ENCODE results near the gene FOXN3.

Gene FOXN3

DNA sequence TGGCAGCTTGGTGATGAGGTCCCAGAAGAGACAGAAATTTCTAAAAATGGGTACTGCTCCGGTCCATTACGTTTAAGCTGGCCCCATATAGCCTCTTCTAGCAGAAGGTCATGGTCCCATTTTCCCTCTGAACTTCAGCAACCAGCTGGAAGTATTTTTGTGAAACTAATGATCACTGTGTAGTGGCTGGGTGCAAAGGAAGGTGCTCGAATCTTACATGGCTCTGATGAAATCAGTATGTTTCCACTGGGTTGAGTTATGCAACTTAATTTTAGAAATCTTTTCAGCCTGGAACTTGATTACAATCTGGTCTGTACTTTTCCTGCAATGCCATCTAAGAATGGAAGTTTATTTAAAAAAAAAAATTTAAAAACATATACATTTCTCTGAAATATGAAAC, 228.5 kb downstream of the FOXN3 start:
- peak in 1 of 2 donors; percentile 20 for DNase-seq
- H3K14ac ChIP-seq (ENCODE audit: low read length), result no peak overlapping the region
- H2BK5ac ChIP-seq (ENCODE audit: low read depth, low read length, poor library complexity), result no peak overlapping the region
- no peak overlapping the region for H2AFZ ChIP-seq (ENCODE audit: insufficient read depth, low read length, poor library complexity)
- no CpG with 5 or more reads among the region's 3 CpGs for WGBS (ENCODE audit: extremely low coverage, insufficient coverage, insufficient read length)
- H3K18ac ChIP-seq (ENCODE audit: low read length), result no peak overlapping the region
- H4K8ac ChIP-seq (ENCODE audit: low read depth, low read length), result no peak overlapping the region
- no peak overlapping the region for H3K4me3 ChIP-seq (ENCODE audit: low read depth, low read length)
- H4K91ac ChIP-seq (ENCODE audit: low read depth, low read length), result no peak overlapping the region
- peak overlapping the region; percentile 45 for H2BK12ac ChIP-seq (ENCODE audit: low read length)
- H3K4ac ChIP-seq (ENCODE audit: low read depth, low read length), result no peak overlapping the region
- peaks cover 12% of the 10 kb centered on the region for H3K79me1 ChIP-seq (ENCODE audit: low read length)
- H3K79me2 ChIP-seq (ENCODE audit: control insufficient read depth, insufficient read depth, low read length, poor library complexity), result peaks cover 2% of the 10 kb centered on the region
- no peak overlapping the region for H3K27ac ChIP-seq (ENCODE audit: low read depth, low read length)
- peaks cover 6 to 16% of the 10 kb centered on the region in 2 experiments for H3K36me3 ChIP-seq (ENCODE audit: control insufficient read depth in 1 of 2, insufficient read depth in 2 of 2, low read length in 2 of 2)
- H2AK5ac ChIP-seq (ENCODE audit: low read length), result no peak overlapping the region
- no peak overlapping the region for H3K23ac ChIP-seq (ENCODE audit: low read length)
- no peak overlapping the region for H3K9ac ChIP-seq (ENCODE audit: low read length)
- H4K12ac ChIP-seq (ENCODE audit: low read depth, low read length), result no peak overlapping the region
- H3K4me1 ChIP-seq (ENCODE audit: control insufficient read depth in 1 of 2, insufficient read depth in 2 of 2, low read length in 2 of 2), result peaks cover 27 to 28% of the 10 kb centered on the region in 2 experiments
- no peaks in the 10 kb centered on the region for H3K9me3 ChIP-seq (ENCODE audit: insufficient read depth, low read depth, low read length)
- no peak overlapping the region for H2BK120ac ChIP-seq (ENCODE audit: insufficient read depth, low read length, poor library complexity)
- H3K27me3 ChIP-seq (ENCODE audit: insufficient read depth, low read length), result no peaks in the 10 kb centered on the region
- no peak overlapping the region for H3K4me2 ChIP-seq (ENCODE audit: low read length)

GRCh38 chr14:89187501-89187900, 229.5 kb downstream of the FOXN3 start:
- Histone ChIP-seq H2BK12ac (ENCODE audit: low read length) (peak overlapping the region; percentile 35), H3K27me3 (ENCODE audit: insufficient read depth, low read length) (no peaks in the 10 kb centered on the region), H2AFZ (ENCODE audit: insufficient read depth, low read length, poor library complexity) (no peak overlapping the region), H3K9me3 (ENCODE audit: insufficient read depth, low read depth, low read length) (no peaks in the 10 kb centered on the region), H4K12ac (ENCODE audit: low read depth, low read length) (no peak overlapping the region), H3K4me3 (ENCODE audit: low read depth, low read length) (no peak overlapping the region), H3K79me1 (ENCODE audit: low read length) (peaks cover 12% of the 10 kb centered on the region), H2BK120ac (ENCODE audit: insufficient read depth, low read length, poor library complexity) (no peak overlapping the region), H3K14ac (ENCODE audit: low read length) (peak overlapping the region; percentile 20), H4K8ac (ENCODE audit: low read depth, low read length) (no peak overlapping the region), H3K36me3 (ENCODE audit: control insufficient read depth in 1 of 2, insufficient read depth in 2 of 2, low read length in 2 of 2) (peaks cover 6 to 16% of the 10 kb centered on the region in 2 experiments), H3K23ac (ENCODE audit: low read length) (no peak overlapping the region), H3K4me2 (ENCODE audit: low read length) (no peak overlapping the region), H3K4me1 (ENCODE audit: control insufficient read depth in 1 of 2, insufficient read depth in 2 of 2, low read length in 2 of 2) (peaks cover 27 to 28% of the 10 kb centered on the region in 2 experiments), H3K4ac (ENCODE audit: low read depth, low read length) (peak overlapping the region; percentile 6), H3K27ac (ENCODE audit: low read depth, low read length) (peak overlapping the region; percentile 48), H2AK5ac (ENCODE audit: low read length) (peak overlapping the region; percentile 18), H3K79me2 (ENCODE audit: control insufficient read depth, insufficient read depth, low read length, poor library complexity) (peaks cover 2% of the 10 kb centered on the region), H4K91ac (ENCODE audit: low read depth, low read length) (peak overlapping the region; percentile 70), H3K9ac (ENCODE audit: low read length) (no peak overlapping the region), H3K18ac (ENCODE audit: low read length) (no peak overlapping the region), H2BK5ac (ENCODE audit: low read depth, low read length, poor library complexity) (no peak overlapping the region)
- peak in 1 of 2 donors; percentile 17 for DNase-seq
- WGBS (ENCODE audit: extremely low coverage, insufficient coverage, insufficient read length), result no CpG with 5 or more reads among the region's 6 CpGs

- peaks cover 6 to 16% of the 10 kb centered on the region in 2 experiments for H3K36me3 ChIP-seq (ENCODE audit: control insufficient read depth in 1 of 2, insufficient read depth in 2 of 2, low read length in 2 of 2)
- H3K79me1 ChIP-seq (ENCODE audit: low read length), result peaks cover 12% of the 10 kb centered on the region
- H2AFZ ChIP-seq (ENCODE audit: insufficient read depth, low read length, poor library complexity), result no peak overlapping the region
- peak overlapping the region; percentile 70 for H4K91ac ChIP-seq (ENCODE audit: low read depth, low read length)
- no peak overlapping the region for H4K12ac ChIP-seq (ENCODE audit: low read depth, low read length)
- no peaks in the 10 kb centered on the region for H3K27me3 ChIP-seq (ENCODE audit: insufficient read depth, low read length)
- peak overlapping the region; percentile 36 for H2BK5ac ChIP-seq (ENCODE audit: low read depth, low read length, poor library complexity)
- H2AK5ac ChIP-seq (ENCODE audit: low read length), result peak overlapping the region; percentile 35
- H3K4me2 ChIP-seq (ENCODE audit: low read length), result no peak overlapping the region
- peaks cover 27 to 28% of the 10 kb centered on the region in 2 experiments for H3K4me1 ChIP-seq (ENCODE audit: control insufficient read depth in 1 of 2, insufficient read depth in 2 of 2, low read length in 2 of 2)
- H3K18ac ChIP-seq (ENCODE audit: low read length), result peak overlapping the region; percentile 60
- no peak overlapping the region for H3K23ac ChIP-seq (ENCODE audit: low read length)
- peak overlapping the region; percentile 20 for H4K8ac ChIP-seq (ENCODE audit: low read depth, low read length)
- H3K4ac ChIP-seq (ENCODE audit: low read depth, low read length), result peak overlapping the region; percentile 19
- peak overlapping the region; percentile 34 for H3K14ac ChIP-seq (ENCODE audit: low read length)
- peaks cover 2% of the 10 kb centered on the region for H3K79me2 ChIP-seq (ENCODE audit: control insufficient read depth, insufficient read depth, low read length, poor library complexity)
- no peaks in the 10 kb centered on the region for H3K9me3 ChIP-seq (ENCODE audit: insufficient read depth, low read depth, low read length)
- peak overlapping the region; percentile 34 for H2BK120ac ChIP-seq (ENCODE audit: insufficient read depth, low read length, poor library complexity)
- whole genome bisulfite sequencing (ENCODE audit: extremely low coverage, insufficient coverage, insufficient read length), result no CpG with 5 or more reads among the region's 7 CpGs
- peak overlapping the region; percentile 51 for H2BK12ac ChIP-seq (ENCODE audit: low read length)
- DNase-seq, result no peak
- H3K27ac ChIP-seq (ENCODE audit: low read depth, low read length), result peak overlapping the region; percentile 48
- no peak overlapping the region for H3K9ac ChIP-seq (ENCODE audit: low read length)
- H3K4me3 ChIP-seq (ENCODE audit: low read depth, low read length), result no peak overlapping the region
Measured at GRCh38 chr14:89186856-89187376, 230.1 kb downstream of the FOXN3 start.

DNA sequence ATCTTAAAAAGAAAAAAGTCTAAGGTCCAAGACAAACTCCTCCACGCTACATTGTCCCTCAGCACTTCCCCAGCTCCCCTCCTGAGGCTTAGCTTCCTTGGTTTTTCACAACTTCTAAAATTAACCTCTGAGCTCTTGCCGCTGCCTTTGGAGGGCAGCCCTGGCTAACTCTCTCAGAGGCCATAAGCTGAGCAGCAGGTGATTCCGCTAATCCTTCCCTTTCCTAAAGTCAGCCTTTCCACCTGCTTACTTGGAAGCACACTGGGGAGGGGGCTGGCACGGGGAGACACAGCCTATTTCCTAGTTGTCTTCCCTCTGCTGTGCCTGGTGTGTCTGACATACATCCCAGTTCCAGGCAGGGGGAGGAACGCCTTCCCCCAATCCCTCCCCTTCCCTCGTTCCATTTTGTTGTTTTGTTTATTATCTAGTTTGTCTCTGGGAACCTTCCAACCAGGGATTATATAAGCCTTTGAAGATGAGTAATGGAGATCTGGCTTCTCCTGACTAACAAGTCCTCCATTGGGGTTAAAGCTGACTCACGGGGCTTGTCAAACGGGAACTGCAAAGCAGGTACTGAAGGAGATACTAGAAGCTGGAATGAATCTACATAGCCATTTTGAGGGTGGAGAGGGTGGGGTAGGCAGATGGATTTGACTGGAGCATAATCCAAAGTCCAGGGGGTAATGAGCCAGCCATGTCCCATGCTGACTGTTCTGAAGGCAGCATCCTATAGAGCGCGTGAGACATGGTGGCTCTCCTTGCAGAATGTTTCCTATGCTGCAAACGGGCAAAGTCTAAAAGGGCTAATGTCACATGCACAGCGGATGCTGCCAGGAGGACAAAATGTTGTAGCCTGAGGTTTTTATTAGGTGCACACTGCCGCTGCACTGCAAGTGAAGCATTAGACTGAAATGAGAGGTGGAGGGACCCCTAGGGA, 230.8 kb downstream of the FOXN3 start:
- H4K8ac ChIP-seq (ENCODE audit: low read depth, low read length), result peak overlapping the region; percentile 17
- H3K36me3 ChIP-seq (ENCODE audit: control insufficient read depth in 1 of 2, insufficient read depth in 2 of 2, low read length in 2 of 2), result peaks cover 6 to 16% of the 10 kb centered on the region in 2 experiments
- H3K4me2 ChIP-seq (ENCODE audit: low read length), result peak overlapping the region; percentile 17
- H3K79me1 ChIP-seq (ENCODE audit: low read length), result peaks cover 12% of the 10 kb centered on the region
- H2BK120ac ChIP-seq (ENCODE audit: insufficient read depth, low read length, poor library complexity), result peak overlapping the region; percentile 20
- no peak overlapping the region for H4K12ac ChIP-seq (ENCODE audit: low read depth, low read length)
- no peak overlapping the region for H2AFZ ChIP-seq (ENCODE audit: insufficient read depth, low read length, poor library complexity)
- peaks cover 2% of the 10 kb centered on the region for H3K79me2 ChIP-seq (ENCODE audit: control insufficient read depth, insufficient read depth, low read length, poor library complexity)
- peak overlapping the region; percentile 60 for H3K18ac ChIP-seq (ENCODE audit: low read length)
- H2AK5ac ChIP-seq (ENCODE audit: low read length), result peak overlapping the region; percentile 35
- no peak overlapping the region for H3K4me3 ChIP-seq (ENCODE audit: low read depth, low read length)
- H3K27ac ChIP-seq (ENCODE audit: low read depth, low read length), result peak overlapping the region; percentile 58
- H2BK12ac ChIP-seq (ENCODE audit: low read length), result peak overlapping the region; percentile 51
- H3K23ac ChIP-seq (ENCODE audit: low read length), result no peak overlapping the region
- peak overlapping the region; percentile 50 for H4K91ac ChIP-seq (ENCODE audit: low read depth, low read length)
- no CpG with 5 or more reads among the region's 13 CpGs for WGBS (ENCODE audit: extremely low coverage, insufficient coverage, insufficient read length)
- no peak overlapping the region for H3K9ac ChIP-seq (ENCODE audit: low read length)
- peak; percentile 23 to 75 for DNase-seq
- no peak overlapping the region for H3K4ac ChIP-seq (ENCODE audit: low read depth, low read length)
- H3K27me3 ChIP-seq (ENCODE audit: insufficient read depth, low read length), result no peaks in the 10 kb centered on the region
- H3K14ac ChIP-seq (ENCODE audit: low read length), result peak overlapping the region; percentile 29
- H3K9me3 ChIP-seq (ENCODE audit: insufficient read depth, low read depth, low read length), result no peaks in the 10 kb centered on the region
- peaks cover 27 to 28% of the 10 kb centered on the region in 2 experiments for H3K4me1 ChIP-seq (ENCODE audit: control insufficient read depth in 1 of 2, insufficient read depth in 2 of 2, low read length in 2 of 2)
- H2BK5ac ChIP-seq (ENCODE audit: low read depth, low read length, poor library complexity), result peak overlapping the region; percentile 36
